ENCODE results near the gene NPLOC4. TPM values are rescaled to one million over a fixed set of nuclear protein-coding genes. Genes with fewer than 3 reads are reported as not detected.

The NPLOC4 gene
- polyA plus RNA-seq, 1 of the 3 experiments (the other 2 are of a cell fraction), result 88.6 TPM

- TF ChIP-seq MAX (IDR thresholded peaks at IDR 0.05; ENCODE audit: low read depth) (no peak), FOXM1 (IDR thresholded peaks at IDR 0.05; ENCODE audit: low read depth) (no peak), SIN3A (IDR thresholded peaks at IDR 0.05; ENCODE audit: borderline replicate concordance, low read depth, low read length) (no peak), TAF1 (IDR thresholded peaks at IDR 0.05; ENCODE audit: borderline replicate concordance, low read depth, low read length) (no peak)
Observed at GRCh38 chr17:81528384-81528650, 108.6 kb downstream of the NPLOC4 start (continued).

- Histone ChIP-seq H3K36me3 (replicated peaks in 1 of 2; ENCODE audit: control insufficient read depth in 1 of 2, insufficient read depth in 2 of 2, low read length in 1 of 2) (no peaks in the 10 kb centered on the region), H3K9me2 (no peaks in the 10 kb centered on the region), H3K9ac (no peak within 1 kb of the TSS), H3K4me1 (ENCODE audit: control insufficient read depth in 1 of 2, insufficient read depth in 2 of 2, low read depth in 1 of 2, low read length in 1 of 2) (peaks cover 0 to 16% of the 10 kb centered on the region in 2 experiments; a peak in 1 of 4 replicates), H3K79me2 (ENCODE audit: insufficient read depth) (no peaks in the 10 kb centered on the region), H2AFZ (ENCODE audit: low read depth) (no peak within 1 kb of the TSS), H3F3A (replicated peaks; ENCODE audit: insufficient read depth) (peaks cover 9% of the 10 kb centered on the region), H4K20me1 (ENCODE audit: insufficient read depth) (peaks cover 8% of the 10 kb centered on the region; the same call in 1 of the 2 replicates), H3K9me3 (no peaks in the 10 kb centered on the region), H3K4me3 (ENCODE audit: low read depth in 2 of 2, low read length in 1 of 2) (no peak within 1 kb of the TSS), H3K27me3 (ENCODE audit: insufficient read depth) (no peaks in the 10 kb centered on the region), H3K4me2 (no peak within 1 kb of the TSS), H3K27ac (ENCODE audit: low read depth in 2 of 2, low read length in 1 of 2) (no peak within 1 kb of the TSS)
- CTCF ChIA-PET, result interaction anchor here (1.2 to 1.7 kb wide), 2 partner anchors 10 to 19 kb away, joined by 3 read pairs; no protein-coding TSS in a partner anchor
- POLR2A ChIA-PET, result interaction anchor here (0.6 to 1.7 kb wide), 3 partner anchors 10 to 344 kb away, joined by 3 to 4 read pairs (median 3); no protein-coding TSS in a partner anchor
- 76% methylated on average over 40 of the region's 42 CpGs for WGBS (ENCODE audit: low lambda C conversion rate)
- no peak for DNase-seq
- no peak for TF ChIP-seq TCF12 (IDR thresholded peaks at IDR 0.05)
- TF ChIP-seq GATA2 (CRISPR knock-in tag; IDR thresholded peaks at IDR 0.05), result no peak
- TF ChIP-seq MXI1 (IDR thresholded peaks at IDR 0.05; ENCODE audit: low read depth, low read length), result no peak
- TF ChIP-seq GABPA (IDR thresholded peaks at IDR 0.05; ENCODE audit: low read depth), result no peak
- no peak for TF ChIP-seq EP300 (IDR thresholded peaks at IDR 0.05; ENCODE audit: borderline replicate concordance in 1 of 2, low read depth in 1 of 2, low read length in 1 of 2)
- no peak for TF ChIP-seq REST (IDR thresholded peaks at IDR 0.05; ENCODE audit: low read depth, low read length)
- TF ChIP-seq TAF1 (IDR thresholded peaks at IDR 0.05; ENCODE audit: borderline replicate concordance, low read depth, low read length), result no peak
- TF ChIP-seq JUND (IDR thresholded peaks at IDR 0.05), result no peak
- TF ChIP-seq CTCF (IDR thresholded peaks at IDR 0.05), result no peak
- TF ChIP-seq FOSL2 (IDR thresholded peaks at IDR 0.05; ENCODE audit: borderline replicate concordance, low read depth), result no peak
- no peak for TF ChIP-seq RAD21 (IDR thresholded peaks at IDR 0.05; ENCODE audit: low read length)
- no peak for TF ChIP-seq SMC3 (IDR thresholded peaks at IDR 0.05; ENCODE audit: low read depth, low read length)
- TF ChIP-seq ZBTB33 (IDR thresholded peaks at IDR 0.05; ENCODE audit: borderline replicate concordance, low read depth), result no peak
- TF ChIP-seq TEAD4 (IDR thresholded peaks at IDR 0.05; ENCODE audit: borderline replicate concordance, insufficient read depth), result no peak
- no peak for TF ChIP-seq NFIC (IDR thresholded peaks at IDR 0.05; ENCODE audit: borderline replicate concordance)
Observed at GRCh38 chr17:81527591-81528383, 109.1 kb downstream of the NPLOC4 start, which contains the start of gene FSCN2. Gene FSCN2 (plus strand): TSS chr17:81528377. CDS start chr17:81528532, 155 bp downstream.

Measured in SK-N-SH (cell line).